Fibroblast of upper back skin (primary cell): Measurements from ENCODE around the gene DCD.
A peak's percentile ranks its signal among the peaks of the same experiment; 100 is the strongest.
"Not testable (repeated sequence)": the region's sequence is repeated elsewhere in the genome, so short reads cannot be mapped to it uniquely, and the experiment has no call there.

ENCODE experiments used
- DNase-seq: peaks from one replicate; pipeline ENCODE4 v3.0.0-alpha.2; 2013

The DCD gene

GRCh38 chr12:54648265-54648664 is at the start of gene DCD:
TSS of gene DCD (minus strand) at chr12:54648365. CDS start at chr12:54648303, 62 bp downstream.
- DNase-seq: no peak

- no peak for DNase-seq
Observed at GRCh38 chr12:54697851-54698250, 49.7 kb upstream of the DCD start.

DNA sequence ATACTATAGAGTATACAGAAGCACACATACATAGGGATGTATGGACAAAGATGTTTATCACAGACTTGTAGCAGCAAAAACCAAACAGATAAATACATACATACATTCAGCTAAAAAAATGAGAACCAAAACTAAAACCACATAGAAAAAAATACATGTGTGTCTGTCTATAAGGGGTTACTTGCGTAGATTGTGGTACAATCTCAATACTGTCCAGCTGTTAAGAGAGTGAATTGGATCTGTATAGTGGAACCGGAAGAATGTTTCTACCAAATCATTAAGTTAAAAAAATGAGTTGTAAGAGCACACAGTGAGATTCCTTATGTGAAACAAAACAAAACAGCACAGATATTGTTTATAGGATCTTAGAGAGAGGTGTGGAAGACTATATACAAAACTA is 44.2 kb upstream of the DCD start:
- DNase-seq: no peak

DNA sequence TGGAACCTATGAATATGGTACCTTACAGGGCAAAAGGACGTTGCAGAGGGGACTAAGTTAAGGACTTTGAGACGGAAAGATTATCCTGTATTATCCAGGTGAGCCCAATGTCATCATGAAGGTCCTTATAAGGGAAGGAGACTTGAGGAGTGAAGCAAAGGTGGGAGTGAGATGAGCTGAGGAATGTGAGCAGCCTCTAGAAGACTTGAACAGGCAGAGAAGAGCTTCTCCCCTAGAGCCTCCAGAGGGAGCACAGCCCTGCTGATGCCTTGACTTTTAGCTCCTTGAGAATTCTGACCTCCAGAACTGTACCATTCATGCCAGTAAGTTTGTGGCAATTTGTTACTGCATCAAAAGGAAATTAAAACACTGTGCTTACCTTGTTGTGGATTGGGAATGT is 41.8 kb upstream of the DCD start:
- DNase-seq: no peak

DNA sequence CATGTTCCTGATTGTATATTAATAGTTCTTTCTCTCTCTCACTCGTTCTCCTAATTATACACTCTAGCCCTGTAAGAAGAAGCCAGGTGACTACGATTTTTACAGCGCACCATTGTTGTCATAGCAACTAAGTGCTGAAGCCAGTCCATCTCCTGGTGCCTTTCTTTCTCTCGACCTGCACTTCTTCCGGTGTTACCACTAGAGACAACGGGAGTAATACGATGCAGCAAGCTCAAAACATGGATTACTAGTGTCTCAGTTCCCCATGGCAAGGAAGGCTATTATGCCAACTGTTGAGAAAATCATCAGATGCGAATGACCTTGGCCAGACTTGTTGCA is 40.8 kb upstream of the DCD start:
- no peak for DNase-seq

DNA sequence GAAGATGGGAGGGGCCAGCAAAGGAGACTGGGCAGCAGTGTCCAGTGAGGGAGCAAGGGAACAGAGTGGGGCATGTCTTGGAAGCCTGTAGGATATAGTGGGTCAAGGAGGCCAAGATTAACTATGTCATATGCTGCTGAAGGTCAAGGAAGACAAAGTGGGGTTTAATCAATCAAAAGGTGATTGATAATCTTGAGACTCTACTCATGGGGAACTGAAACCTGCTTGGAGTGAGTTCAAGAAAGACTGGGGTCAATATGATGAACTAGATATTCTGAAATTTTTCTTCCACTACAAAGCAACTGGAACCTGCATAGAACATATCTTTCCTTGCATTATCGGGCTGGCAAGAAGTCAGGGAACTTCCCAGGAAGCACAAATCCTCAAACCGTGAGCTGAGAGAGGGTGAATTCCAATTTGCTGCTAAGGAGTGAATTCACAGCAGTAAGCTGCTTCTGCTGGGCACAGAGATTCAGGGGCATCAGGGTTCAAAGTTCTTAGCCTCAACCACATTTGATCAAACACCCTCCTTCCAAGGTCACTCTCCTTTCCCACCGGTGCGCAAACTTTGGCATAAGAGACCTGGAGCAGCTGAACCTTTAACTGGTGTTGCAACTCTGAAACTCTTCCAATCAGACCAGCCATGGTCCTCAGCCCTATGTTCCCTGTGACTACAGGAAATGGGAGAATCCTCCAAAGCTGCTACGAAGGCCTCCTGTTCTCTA is 40.3 kb upstream of the DCD start:
- DNase-seq: no peak

GRCh38 chr12:54684636-54685630 is 36.8 kb upstream of the DCD start:
- no peak for DNase-seq

DNA sequence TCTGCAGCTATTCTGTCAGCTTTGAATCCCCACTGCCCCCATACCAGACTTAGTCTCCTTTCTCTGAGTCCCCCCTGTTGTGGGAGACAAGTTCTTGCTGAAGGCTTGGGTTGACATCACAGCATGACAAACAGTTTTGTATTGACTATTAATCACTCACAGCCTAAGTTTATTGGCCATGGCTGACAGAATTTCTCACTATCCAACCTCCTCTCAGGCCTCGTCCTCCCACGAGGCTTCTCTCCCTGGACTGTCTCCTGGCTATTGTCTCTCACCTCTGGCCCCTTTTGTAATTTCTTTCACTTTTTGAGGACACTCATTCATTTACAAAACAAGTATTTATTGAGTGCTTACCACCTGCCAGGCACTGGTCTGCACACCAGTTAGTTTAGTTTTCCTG is 35.2 kb upstream of the DCD start:
- DNase-seq: no peak

- no peak for DNase-seq
Observed at GRCh38 chr12:54682674-54683073, 34.5 kb upstream of the DCD start.

DNA sequence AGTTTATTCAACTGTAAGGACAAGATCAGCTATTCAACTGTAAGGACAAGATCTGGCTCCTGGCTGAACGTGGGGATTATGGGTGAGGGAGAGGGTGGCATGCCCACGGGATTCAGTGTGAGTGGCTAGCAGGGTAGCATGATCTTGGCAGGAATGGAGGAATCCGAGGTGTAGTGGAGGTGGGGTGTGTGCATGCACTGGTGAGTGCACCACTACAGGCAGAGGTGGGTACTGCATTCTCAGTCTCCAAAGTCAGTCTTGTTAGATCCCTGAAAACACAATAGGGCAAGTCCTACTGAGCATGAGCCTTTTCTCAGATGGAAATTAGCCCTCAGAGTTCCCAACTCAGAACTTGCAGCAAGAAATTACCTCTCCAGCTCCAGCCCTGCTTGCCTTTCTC is 32.2 kb upstream of the DCD start:
- DNase-seq: no peak

DNA sequence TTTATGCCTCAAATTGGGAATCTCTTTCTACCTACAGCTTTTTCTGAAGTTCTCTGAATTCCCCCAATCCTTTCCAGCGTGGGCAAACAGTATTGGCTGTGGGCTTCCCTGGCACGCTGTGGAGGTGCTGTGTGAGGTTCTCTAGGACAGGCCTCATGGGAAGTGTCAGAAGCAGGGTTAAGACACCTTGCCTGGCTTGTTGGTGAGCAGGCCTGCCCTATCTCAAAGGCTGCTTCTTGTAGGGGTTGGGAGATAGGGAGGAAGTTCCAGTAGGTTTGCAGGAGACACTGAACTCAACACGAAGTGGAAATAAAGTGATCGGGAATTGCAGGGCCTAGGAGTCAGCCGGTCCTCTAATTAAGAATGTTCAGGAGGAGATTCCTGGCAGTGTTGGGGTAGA is 30.0 kb upstream of the DCD start:
- DNase-seq: no peak

DNA sequence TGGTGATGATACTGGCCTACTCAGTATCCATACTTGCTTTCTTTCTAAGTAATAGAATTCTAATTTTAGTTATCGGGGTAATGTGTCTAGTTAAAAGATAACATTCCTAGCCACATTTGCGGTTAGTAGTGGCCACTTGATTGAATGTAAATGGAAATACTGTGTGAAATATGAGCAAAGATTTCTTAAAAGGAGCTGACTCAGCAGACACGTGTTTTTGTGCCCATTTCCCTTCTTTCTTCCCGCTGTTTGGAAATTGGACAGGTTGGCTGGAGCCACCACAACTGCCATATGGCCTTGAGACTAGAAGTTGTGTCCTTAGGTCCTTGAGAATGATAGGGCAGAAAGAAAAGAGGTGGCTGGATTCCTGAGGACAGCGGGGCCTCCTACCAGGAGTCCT is 19.8 kb upstream of the DCD start:
- no peak for DNase-seq

- no peak for DNase-seq
Observed at GRCh38 chr12:54666008-54666407, 17.8 kb upstream of the DCD start.

DNA sequence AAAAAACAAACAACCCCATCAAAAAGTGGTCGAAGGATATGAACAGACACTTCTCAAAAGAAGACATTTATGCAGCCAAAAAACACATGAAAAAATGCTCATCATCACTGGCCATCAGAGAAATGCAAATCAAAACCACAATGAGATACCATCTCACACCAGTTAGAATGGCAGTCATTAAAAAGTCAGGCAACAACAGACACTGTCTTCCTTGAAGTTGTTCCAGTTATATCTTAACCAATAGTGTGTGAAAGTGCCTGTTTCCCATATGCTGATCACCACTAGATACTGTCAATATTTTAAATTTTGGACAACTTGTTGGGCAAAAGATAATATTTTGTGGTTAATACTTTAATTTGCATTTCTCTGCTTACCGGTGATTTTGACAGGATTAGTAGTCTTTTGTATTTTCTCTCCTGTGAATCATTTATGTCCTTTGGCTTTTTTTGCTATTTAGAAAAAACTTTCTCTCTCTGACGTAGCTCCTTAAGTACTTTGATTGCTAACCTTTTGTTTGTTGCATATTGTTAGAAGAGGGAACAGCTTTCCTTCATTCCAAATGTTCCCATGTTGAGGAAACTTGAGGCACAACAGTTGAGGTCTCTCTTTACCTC is 17.0 kb upstream of the DCD start:
- DNase-seq: not testable (repeated sequence)

DNA sequence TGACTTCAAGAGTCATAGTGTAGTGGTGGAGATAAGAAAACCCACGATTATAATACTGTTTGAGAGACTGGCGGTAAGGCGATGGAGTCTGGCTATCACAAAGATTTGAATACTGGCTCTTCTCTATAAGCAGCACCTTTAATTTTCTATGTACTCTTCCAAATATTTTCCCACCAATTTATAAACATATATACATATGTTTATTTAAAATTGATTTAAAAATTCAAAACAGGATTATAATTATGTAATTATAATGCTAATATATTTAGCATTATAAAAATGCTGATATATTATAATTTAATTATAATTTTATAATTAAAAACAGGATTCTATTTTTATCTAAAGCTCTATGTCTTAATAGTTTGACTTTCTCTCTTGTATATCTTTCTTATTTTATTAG is 15.4 kb upstream of the DCD start:
- DNase-seq: no peak

GRCh38 chr12:54662026-54662425 is 13.9 kb upstream of the DCD start:
- no peak for DNase-seq

GRCh38 chr12:54661048-54661447 is 12.9 kb upstream of the DCD start:
- DNase-seq: no peak

DNA sequence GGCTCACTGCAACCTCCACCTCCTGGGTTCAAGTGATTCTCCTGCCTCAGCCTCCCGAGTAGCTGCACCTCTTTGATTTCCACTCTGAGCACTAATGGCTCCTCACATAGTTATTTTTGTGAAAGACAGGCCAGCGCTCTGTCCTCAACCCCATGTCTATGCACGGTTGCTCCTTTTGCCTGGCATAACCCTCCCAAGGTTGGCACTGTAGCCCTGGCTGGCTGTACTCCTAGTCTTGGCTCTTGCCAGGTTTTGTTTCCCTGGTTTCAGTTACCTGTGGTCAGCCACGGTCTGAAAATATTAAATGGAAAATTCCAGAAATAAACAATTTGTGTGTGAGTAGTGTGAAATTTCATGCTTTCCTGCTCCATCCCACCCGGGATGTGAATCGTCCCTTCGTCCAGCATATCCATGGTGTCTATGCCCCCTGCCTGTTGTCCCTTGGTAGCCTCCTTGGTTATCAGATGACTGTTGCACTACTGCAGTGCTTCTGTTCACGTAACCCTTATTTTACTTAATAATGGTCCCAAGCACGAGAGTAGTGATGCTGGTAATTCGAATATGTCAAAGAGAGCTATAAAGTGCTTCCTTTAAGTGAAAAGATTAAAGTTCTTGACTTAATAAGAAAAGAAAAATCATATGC is 12.3 kb upstream of the DCD start:
- DNase-seq: no peak

- DNase-seq: peak; percentile 6
Observed at GRCh38 chr12:54658306-54659264, 10.4 kb upstream of the DCD start.

GRCh38 chr12:54657105-54657607 is 9.0 kb upstream of the DCD start:
- no peak for DNase-seq

- no peak for DNase-seq
Observed at GRCh38 chr12:54654926-54655325, 6.8 kb upstream of the DCD start.

DNA sequence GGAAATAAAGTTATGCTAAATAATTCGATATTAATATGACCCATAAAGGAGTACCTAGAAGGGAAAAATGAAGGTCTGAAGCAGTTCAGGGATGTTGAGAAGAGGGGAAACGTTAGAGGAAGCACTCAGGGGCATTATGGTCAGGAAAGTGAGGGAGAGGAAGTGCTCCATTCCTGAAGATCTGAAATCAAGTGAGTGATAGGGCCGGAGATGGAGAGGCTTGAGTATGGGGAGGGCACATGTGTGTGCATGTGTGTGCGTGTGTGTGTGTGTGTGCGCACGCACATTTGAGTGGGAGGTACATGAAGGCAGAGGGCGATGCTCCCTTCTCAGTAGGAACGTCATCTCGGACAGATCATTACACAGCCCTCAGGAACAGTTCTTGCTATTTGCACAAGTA is 4.9 kb upstream of the DCD start:
- DNase-seq: no peak
